GM10266 (cell line): ENCODE results near the gene NKIRAS1.

Experiments
- DNase-seq: peaks from one replicate; pipeline ENCODE4 v3.0.0; 2012; ENCODE audit errors: extremely low spot score
- CTCF ChIP-seq: IDR thresholded peaks from 2 replicates; pipeline ENCODE4 v1.5.1; 2012; ENCODE audit warnings: mild to moderate bottlenecking, low read depth; ENCODE audit not compliant: control insufficient read depth, insufficient read depth; ENCODE audit errors: missing control alignments

The NKIRAS1 gene

GRCh38 chr3:23916886-23917678 is at the start of gene NKIRAS1, which contains the start of gene RPL15:
TSS of gene NKIRAS1 (minus strand) at chr3:23916990. CDS start at chr3:23910904, 6,086 bp downstream.
TSS of gene RPL15 (plus strand) at chr3:23917132. CDS start at chr3:23917860, 728 bp downstream.
- no peak for TF ChIP-seq CTCF
- DNase-seq, result peak; percentile 90

DNA sequence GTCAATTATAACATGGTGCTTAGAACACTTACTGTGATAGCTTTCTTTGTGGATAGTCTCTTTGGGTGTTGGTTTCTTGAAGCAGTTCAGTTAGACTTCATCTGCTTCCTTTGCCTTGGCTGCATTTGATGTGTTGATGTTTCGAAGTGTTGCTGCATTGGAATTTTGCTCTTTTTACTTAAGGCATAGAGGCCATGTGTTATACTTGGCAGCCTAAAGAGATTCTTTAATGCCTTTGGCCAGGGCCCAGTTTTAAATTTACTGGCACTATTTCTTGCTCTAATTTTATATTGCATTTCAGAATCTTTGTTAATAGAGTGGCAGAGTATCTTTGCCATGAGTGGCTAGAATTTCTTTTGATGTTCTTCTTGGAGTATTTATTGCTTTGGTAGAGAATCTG is 49.5 kb upstream of the NKIRAS1 start:
- DNase-seq, result no peak
- TF ChIP-seq CTCF, result no peak

- no peak for DNase-seq
- no peak for TF ChIP-seq CTCF
These were observed 47.9 kb upstream of the NKIRAS1 start for GRCh38 chr3:23964537-23965235.

- DNase-seq, result no peak
- no peak for TF ChIP-seq CTCF
These were observed 45.1 kb upstream of the NKIRAS1 start for GRCh38 chr3:23961913-23962312.

DNA sequence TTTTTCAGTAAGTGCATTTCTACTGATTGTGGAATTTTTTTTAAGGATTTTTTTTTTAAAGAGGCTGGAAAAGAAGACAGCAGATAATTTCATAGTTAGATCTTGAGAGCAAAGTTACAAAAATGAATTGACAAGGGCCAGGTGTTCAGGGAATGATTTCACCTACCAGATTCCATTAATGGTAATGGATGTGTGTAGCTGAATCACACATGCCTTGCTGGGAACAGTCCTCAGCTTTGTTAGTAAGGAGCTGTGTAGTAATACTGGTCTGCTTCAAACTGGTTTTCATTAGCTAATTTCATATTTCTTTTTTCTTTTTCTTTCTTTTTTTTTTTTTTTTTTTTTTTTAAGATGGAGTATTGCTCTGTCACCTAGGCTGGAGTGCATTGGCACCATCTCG is 44.3 kb upstream of the NKIRAS1 start:
- TF ChIP-seq CTCF, result no peak
- no peak for DNase-seq

- no peak for DNase-seq
- no peak for TF ChIP-seq CTCF
These were observed 43.9 kb upstream of the NKIRAS1 start for GRCh38 chr3:23960649-23961048.
